GM12865 (cell line): Measurements from ENCODE around the gene FBXO47.
"Not testable (repeated sequence)": the region's sequence is repeated elsewhere in the genome, so short reads cannot be mapped to it uniquely, and the experiment has no call there.

Experiments
- DNase-seq: peaks from one replicate; pipeline ENCODE4 v3.0.0; 2010; ENCODE audit warnings: low read depth
- H3K4me3 ChIP-seq: 2 replicates; pipeline ENCODE4 v1.5.1; 2011; ENCODE audit warnings: mild to moderate bottlenecking, low read depth, low read length, control low read depth
- TF ChIP-seq, protein P1 (sequence below): IDR thresholded peaks from 2 replicates; pipeline ENCODE4 v1.5.1; 2011; ENCODE audit warnings: low read length, control low read depth, low read depth, inconsistent platforms; ENCODE audit not compliant: insufficient read depth; ENCODE audit errors: missing control alignments

The FBXO47 gene

DNA sequence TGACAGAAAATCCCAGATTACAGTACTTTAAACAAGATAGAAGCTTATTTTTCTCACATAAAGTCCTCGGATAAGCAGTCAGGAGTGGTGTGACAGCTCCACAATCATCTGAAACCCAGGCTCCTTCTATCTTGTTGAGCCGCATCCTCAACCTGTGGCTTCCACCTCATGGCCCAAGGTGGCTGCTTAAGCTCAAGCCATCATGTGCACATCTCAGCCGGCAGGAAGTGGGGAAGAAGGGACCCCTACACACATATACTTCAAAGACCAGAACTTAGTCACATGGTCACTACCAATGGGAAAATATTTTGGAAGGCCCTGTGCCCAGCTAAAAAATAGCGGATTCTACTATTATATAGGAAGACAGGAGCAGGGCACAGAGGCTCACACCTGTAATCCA is 11.0 kb upstream of the FBXO47 start:
- no peak overlapping the region for H3K4me3 ChIP-seq
- no peak for DNase-seq
- TF ChIP-seq, protein P1, sequence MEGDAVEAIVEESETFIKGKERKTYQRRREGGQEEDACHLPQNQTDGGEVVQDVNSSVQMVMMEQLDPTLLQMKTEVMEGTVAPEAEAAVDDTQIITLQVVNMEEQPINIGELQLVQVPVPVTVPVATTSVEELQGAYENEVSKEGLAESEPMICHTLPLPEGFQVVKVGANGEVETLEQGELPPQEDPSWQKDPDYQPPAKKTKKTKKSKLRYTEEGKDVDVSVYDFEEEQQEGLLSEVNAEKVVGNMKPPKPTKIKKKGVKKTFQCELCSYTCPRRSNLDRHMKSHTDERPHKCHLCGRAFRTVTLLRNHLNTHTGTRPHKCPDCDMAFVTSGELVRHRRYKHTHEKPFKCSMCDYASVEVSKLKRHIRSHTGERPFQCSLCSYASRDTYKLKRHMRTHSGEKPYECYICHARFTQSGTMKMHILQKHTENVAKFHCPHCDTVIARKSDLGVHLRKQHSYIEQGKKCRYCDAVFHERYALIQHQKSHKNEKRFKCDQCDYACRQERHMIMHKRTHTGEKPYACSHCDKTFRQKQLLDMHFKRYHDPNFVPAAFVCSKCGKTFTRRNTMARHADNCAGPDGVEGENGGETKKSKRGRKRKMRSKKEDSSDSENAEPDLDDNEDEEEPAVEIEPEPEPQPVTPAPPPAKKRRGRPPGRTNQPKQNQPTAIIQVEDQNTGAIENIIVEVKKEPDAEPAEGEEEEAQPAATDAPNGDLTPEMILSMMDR = no peak

DNA sequence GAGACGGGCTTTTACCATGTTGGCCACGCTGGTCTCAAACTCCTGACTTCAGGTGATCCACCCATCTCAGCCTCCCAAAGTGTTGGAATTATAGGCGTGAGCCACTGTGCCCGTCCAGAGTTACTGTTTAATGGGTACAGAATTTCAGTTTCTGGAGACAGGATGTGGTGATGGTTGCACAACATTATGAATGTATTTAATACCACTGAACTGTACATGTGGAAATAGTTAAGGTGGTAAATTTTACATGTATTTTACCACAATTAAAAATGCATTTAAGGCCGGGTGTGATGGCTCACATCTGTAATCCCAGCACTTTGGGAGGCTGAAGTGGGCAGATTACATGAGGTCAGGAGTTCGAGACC is 9.0 kb upstream of the FBXO47 start:
- not testable (repeated sequence) for DNase-seq, H3K4me3 ChIP-seq

DNA sequence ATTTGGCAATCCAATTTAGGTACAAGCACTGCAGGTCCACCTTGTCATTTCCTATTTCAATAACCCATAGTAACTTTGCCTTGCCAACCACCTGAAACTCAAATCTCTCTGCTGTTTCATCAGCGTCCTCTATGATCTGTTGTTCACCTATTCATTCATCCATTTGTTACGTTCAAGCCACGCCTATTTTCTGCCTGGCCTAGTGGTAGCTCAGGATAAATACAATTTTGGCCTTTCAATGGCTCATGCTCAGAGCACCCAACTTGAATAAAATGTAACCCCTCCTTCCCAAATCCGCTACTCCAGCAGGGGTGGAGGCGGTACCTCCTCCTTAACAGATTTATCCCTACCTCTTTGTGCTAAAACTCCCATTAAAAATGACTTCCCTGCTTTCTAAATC is 3.6 kb upstream of the FBXO47 start:
- TF ChIP-seq, protein P1 = no peak
- DNase-seq = no peak
- H3K4me3 ChIP-seq = no peak overlapping the region

DNA sequence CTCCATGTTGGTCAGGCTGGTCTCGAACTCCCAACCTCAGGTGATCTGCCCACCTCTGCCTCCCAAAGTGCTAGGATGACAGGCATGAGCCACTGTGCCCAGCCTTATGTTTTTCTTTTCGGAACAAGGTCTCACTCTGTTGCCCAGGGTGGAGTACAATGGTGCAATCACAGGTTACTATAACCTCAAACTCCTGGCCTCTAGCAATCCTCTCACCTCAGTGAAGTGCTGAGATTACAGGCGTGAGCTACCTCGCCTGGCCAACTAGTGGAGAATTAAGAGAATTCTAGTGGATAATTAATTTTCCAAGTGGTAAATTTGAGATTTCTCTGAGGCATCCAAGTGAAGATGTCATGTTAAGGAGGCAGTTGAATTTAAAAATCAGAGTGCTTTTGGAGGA is 2.9 kb upstream of the FBXO47 start:
- no peak for DNase-seq
- no peak overlapping the region for H3K4me3 ChIP-seq
- TF ChIP-seq, protein P1 = no peak

DNA sequence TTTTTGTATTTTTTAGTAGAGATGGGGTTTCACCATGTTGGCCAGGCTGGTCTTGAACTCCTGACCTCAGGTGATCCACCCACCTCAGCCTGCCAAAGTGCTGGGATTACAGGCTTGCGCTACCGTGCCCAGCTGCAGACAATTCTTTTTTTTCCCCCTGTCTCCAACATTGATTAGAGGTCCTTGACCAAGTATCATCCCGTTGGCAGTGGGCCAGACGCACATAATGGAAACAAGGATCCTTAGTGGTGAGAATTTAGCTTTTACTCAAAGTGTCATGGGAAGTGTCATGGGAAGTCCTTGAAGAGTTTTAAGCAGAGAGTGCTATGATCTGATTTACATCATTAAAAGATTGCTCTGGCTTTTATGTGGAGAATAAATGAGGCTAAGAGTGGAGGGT is 2.1 kb upstream of the FBXO47 start:
- TF ChIP-seq, protein P1 = no peak
- H3K4me3 ChIP-seq = no peak overlapping the region
- no peak for DNase-seq

DNA sequence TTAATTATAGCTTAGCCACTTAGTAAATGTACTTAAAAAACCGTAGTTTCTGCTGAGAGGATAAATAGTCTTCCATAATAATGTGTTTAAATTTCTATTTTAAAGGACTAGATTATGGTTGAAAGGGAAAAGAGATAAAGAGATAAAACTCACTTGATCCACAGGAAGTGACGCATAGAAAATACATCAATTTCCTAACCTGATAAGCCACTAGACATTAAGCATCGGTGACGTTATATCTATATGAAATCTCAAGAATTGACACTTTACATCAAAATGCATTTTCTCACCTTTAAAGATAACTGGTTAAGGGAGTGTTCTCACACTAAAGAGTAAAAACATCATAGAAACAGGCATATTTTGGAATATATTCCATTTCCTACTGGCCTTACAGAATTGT is 5.8 kb downstream of the FBXO47 start:
- TF ChIP-seq, protein P1 = no peak
- H3K4me3 ChIP-seq = no peak overlapping the region
- DNase-seq = no peak

DNA sequence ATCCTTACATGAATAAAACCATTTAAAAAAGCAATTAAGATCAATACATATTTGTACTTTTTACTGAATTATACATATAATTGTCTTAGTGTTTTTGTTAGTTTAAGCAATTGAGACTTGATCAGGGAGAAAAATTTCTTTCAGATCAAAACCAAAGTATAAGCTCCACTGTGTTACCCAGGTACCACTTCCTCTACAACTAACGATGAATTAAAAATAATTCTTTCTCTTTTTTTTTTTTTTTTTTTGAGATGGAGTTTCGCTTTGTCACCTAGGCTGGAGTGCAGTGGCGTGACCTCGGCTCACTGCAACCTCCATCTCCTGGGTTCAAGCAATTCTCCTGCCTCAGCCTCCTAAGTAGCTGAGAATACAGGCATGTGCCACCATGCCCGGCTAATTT is 6.8 kb downstream of the FBXO47 start:
- H3K4me3 ChIP-seq = no peak overlapping the region
- no peak for DNase-seq
- TF ChIP-seq, protein P1 = no peak

DNA sequence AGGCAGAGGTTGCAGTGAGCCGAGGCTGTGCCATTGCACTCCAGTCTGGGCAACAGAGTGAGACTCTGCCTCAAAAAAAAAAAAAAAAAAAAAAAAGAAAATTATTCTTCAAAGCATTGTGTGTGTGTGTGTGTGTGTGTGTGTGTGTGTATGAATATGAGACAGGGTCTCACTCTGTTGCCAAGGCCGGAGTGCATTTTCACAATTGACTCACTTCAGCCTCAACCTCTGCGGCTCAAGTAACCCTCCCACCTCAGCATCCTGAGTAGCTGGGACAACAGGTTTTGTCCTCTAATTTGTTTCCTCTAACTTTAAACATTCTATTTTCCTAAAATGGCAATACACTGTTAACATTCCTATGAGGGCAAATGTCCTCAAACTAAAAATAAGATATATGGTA is 7.7 kb downstream of the FBXO47 start:
- TF ChIP-seq, protein P1 = no peak
- DNase-seq = no peak

More for the DNA sequence above, 7.7 kb downstream of the FBXO47 start:
- no peak overlapping the region for H3K4me3 ChIP-seq
